Kasumi-1 (cell line): ENCODE data around the gene MAP3K10.

Experiments
- DNase-seq, 2 experiments: peaks; one replicate each; lab custom pipeline; 2025; lab: John Stamatoyannopoulos, UW

MAP3K10 gene

DNA sequence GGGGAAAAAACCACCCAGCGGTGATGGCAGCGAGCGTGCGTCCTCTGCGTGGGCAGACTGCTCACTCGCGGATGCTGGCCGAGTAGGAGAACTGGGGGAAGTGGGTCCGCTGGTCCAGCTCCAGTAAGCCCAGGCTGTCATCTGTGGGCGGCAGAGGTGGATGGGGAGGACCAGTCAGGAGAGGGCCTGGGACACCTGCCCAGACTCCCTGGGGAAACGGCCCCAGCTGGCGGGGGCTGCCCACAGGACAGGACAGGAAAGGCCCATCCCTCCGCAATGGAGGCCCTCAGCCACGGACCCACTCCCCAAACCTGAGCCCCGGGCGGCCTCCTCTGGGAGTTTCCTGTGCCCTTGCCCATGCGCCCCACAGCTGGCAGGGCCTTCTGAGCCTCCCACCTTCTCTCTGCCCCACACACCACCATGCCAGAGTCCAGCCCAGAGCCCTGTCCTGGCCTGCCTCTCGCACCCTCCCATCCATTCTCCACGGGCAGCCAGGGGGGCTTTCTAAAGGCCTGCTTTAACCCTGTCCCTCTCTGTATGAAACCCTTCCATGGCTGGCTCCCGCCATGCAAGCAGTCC lies 42.7 kb downstream of the MAP3K10 start:
- no peak for DNase-seq

DNA sequence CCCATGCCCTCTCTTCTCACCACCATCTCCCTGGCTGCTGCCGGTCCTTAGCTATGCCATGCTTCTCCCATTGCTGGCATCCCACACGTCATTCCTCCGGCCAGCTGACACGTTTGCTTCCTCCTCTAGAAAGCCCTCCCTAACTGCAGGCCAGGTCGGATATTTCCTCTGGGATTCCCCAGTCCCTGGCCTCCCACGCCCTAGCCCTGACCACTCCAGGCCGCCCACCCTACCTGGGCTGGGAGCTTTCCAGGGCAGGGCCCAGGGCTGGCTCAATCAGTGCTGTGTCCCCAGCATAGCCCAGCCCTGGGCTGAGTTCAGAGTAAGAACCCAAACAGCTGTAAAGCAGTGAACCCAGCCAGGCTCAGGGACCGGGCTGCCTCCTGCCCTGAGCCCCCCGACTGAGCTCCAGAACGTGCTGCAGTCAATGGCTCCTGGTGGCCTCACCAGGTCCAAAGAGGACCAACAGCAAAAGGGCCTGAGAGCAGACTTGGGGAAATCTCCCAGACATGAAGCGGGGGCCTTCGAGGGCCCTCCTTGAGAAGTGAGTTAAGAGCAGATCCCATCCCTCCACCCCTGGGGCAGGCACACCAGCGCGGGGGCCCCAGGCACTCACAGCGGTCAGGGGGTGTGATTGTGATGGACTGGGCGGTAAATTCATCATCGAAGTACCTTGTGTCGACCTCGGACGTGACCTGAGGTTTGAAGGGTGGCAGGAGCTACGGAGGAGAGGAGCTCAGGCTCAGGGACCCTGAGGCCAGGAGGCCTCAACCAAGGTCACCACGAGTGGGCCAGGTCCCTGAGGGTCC lies 43.4 kb downstream of the MAP3K10 start:
- no peak for DNase-seq

DNA sequence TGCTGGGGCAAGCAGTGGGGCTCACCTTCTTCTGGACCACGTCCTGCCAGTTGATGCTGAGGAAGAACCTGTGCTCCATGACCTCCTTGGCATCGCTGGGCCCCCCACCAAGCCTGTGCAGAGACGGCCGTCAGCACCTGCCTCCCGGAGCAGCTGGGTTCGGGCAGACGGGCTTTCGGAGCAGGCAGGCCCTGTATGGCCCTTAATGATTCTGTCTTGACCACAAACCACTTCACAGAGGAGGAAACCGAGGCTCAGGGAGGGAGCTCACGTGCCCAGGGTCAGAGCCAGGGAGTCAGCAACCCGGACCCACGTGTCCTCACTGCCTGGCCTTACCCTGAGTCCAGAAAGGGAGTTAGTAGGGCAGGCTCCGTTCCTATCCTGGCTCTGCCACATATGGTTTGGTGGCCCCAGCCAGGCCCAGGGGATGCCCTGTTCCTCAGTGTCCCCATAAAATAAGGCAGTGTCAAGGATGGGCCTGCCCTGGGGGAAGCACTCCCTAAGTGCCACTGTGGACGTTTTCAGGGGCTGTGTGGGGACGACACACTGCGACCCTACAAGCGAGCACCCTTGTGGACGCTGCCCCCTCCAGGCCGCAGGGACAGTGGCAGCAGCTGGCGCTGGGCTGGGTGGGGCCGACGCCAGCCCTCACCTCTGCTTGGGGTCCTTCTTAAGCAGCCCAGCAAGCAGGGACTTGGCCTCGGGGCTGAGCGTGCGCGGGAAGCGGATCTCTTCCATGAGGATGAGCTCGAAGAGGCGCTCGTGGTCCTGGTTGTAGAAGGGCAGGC lies 44.2 kb downstream of the MAP3K10 start:
- DNase-seq, result no peak

DNA sequence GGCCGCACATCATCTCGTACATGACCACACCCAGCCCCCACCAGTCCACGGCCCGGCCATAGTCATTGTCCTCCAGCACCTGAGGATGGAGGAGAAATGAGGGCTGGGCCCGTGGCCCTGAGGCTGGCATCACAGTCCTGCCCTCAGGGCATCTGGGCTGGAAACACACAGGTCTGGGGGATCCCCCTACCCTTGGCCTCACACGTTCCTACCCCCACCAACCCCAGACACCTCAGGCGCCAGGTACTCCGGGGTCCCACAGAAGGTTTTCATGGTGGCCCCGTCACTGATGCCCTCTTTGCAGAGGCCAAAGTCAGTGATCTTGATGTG lies 44.8 kb downstream of the MAP3K10 start:
- DNase-seq, result no peak

DNA sequence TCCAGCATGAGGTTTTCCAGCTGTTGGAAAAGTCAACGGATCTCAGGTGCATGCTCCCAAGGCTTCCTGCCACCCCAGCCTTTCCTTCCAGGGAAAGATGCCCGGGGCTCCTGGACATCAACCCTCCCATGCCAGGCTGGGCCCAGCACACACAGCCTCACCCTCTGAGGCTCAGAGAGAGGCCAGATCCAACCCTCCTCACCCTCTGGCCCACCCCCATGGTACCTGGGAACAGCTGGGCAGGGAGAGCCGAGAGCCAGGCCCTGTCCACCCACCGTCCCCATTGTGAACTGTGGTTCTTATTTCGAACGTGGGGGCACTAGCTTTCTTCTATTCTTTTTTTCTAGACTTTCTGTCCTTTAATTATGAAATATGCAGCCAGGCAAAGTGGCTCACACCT lies 45.1 kb downstream of the MAP3K10 start:
- no peak for DNase-seq

DNA sequence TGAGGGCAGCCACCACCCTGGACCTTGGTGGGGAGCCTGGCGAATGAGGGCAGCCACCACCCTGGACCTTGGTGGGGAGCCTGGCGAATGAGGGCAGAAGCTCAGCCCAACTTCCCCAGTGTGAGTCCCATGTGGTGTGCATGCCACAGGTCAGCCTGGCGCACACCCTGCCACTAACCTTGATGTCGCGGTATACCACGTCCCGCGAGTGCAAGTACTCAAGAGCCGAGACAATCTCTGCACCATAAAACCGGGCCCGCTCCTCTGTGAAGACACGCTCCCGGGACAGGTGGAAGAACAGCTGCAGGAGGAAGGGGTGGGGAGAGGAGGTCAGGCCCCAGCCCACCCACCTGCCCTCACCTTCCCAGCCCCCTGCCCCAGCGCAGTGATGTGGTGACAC lies 46.6 kb downstream of the MAP3K10 start:
- no peak for DNase-seq

DNA sequence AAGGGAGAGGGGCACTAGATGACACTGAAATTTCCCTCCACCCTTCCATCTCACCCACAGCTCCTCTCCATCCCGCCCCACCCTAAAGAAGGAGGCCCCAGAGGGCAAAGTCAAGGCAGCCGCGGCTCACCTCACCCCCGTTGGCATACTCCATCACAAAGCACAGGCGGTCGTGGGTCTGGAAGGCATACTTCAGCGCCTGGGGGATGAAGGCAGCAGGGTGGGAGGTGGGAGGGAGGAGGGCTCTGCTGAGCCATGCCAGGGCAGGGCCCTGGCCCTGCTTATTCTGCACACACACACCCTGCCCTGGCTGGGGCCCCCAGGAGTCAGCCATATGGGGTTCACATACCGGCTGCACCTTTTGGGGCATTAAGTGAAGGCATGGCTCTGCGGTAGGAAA lies 47.5 kb downstream of the MAP3K10 start:
- no peak for DNase-seq

DNA sequence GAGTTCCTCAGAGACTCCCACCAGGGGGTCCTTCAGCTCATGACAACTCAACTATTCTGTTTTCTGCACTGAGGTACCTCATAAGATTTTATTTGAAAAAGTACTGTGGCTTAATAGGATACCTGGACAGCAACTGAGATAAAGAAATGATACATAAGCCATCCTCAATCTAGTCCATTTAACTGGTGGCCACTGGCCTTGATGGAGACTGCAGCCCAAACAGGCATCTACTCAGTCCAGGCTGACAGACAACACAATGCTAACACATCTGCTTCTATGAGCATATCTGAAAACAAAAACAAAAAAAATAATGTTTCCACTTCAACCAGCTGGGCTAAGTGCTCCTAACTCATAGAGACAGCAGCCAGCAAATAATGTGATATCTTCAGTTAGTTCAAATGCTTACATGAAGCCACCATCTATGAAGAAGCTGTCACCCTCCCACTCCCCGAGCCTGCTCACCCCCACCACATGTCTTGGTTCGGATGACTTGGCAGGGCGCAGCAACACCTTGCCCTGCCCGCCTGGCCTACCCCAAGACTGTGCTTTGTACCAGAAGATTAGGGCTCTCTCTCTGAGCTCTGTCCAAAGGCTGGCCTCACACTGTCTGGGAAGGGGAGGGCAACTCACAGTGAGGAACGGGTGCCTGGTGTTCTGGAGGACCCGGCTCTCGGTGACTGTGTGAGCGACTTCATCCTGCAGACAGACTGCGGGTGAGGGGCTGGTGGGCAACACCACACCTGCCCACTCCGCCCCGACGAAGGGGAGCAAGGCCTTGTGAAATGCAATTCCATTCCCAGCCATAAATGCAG lies 48.4 kb downstream of the MAP3K10 start:
- no peak for DNase-seq

DNA sequence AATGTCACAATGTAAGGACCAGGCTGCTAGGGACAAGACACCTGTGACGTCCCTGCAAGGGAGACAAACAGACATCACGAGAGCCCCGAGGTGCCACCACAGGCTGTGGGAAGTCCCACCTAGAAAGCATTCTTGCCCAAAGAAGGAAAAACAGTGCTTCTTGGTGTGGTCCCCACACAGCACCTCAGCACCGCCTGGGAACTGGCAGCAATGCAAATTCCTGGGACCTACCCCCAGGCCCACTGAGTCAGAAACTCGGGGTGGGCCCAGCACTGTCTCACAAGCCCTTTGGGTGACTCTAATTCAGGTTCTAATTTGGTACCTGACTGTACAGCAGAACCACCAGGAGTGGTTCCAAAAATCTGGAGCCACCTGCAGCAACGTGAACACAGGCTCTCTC lies 49.1 kb downstream of the MAP3K10 start:
- no peak for DNase-seq

DNA sequence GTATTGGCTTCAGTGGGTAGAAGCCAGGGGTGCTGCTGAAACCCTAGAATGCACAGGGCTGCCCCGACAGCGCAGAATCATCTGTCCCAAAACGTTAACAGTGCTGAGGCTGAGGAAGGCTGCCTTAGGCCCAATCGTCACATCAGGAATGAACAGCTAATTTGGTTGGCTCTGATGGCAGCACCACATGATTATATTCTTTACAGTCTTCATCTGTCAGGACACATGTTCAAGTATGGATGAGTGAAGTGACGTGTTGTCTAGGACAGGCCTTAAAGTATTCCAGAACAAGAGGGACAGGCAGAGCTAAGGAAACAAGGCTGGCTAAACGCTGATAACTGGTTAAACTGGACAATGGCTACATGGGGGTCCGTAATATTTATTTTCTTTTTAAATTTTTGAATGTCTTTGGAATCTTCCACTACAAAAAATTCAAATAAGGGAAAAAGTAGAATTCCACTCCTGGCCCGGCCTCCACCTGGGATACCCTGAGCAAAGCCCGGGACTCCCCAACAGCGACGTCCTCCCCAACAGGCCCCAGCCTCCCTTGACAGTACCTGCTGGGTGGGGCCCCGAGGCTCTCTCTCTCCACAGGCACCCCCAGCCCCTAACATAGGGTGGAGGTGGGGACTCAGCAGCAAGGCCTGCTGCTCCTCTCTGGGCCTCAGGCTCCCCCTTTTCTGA lies 50.0 kb downstream of the MAP3K10 start:
- DNase-seq, result no peak

DNA sequence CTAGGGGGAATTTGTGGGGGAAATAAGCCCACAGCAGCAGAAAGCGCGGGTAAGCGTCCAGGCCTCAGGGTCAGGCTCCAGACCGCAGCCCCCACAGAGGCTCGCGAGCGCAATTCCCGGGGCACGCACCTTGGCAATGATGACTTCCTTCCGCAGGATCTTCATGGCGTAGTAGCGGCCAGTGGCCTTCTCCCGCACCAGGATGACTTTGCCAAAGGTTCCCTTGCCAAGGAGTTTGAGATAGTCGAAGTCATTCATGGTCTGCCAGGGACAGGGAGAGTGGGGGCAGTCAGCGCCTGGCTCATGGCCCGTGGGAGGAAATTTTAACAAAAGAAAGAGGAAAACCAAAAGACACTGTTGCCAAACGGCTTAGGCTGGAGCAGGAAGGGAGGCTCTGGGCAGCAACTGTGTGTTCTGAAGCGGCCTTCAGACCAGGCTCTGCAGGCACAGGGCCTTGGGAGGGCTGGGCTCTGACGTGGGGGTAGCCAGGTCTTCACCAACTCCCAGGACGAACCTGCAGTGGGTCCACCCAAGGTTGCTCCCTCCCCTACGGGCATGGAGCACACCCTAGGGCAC lies 50.7 kb downstream of the MAP3K10 start:
- DNase-seq, result peak in 1 of 2 experiments; percentile 5

DNA sequence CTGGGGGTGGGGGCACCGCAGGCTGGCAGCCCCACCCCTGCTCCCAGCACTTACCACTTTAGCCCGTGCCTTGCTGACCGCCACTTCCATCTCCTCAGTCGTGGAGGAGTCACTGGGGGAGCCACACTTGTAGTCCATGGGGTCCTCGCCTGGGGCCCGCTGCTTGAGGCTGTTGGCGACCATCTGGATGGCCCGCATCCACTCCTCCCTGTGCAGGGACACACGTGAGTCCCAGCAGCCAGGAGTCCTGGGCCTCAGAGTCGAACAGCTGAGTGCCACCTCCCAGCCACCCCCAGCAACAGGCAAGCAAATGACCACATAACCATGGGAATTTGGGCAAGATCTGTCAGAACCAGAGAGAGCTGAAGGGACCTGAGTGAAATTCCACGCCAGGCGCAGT lies 51.3 kb downstream of the MAP3K10 start:
- no peak for DNase-seq

DNA sequence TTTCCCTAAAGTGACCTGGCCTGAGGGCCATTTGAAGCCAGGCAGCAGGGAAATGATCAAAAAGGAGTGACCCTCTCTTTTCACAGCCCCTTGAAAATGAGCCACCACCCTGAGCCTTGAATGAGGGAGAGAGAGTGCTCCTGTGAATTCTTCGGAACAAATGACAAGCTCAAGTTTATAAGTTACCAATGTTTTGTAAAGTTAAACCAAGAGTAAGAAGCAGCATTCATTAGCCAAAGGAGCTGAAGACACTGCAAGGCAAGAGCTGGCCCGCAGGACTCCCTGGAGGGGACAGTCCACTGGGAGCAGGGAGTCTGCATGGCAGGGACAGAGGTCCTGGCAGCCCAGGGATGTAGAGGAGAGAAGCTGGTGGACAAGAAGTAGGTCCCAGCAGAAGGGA lies 52.0 kb downstream of the MAP3K10 start:
- DNase-seq, result no peak

DNA sequence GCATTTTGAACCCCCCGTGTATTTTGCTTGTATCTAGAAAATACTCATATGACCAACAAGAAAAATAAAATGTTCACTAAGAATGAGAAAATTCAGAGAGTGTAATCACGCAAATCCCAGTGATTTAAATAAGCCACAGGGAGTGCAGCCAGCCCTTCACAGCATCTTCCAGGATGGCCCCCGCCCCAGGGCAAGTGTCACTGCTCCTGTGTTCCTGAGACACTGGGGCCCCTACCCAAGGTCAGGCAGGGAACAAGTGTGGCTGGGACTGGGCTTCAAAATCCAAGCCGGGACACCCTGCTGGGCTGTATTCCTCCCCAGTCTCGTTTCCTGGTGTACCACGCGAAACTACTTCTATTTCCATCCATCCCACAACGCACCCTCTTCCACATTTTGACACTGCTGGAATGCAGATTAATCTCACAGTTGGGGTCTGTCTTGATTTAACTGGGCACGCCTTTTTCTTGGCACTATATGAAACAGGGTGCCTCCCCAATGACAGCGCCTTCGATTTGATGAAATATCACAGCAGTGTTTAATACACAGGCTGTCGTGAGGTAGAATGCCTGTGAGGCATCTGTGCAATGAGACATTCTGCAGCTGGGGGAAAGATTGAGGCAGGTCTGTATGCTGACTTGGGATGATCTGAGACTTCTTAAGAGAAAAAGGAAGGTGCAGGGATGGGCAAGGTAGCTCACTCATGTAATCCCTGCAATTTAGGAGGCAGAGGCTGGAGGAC lies 53.5 kb downstream of the MAP3K10 start:
- DNase-seq, result no peak

DNA sequence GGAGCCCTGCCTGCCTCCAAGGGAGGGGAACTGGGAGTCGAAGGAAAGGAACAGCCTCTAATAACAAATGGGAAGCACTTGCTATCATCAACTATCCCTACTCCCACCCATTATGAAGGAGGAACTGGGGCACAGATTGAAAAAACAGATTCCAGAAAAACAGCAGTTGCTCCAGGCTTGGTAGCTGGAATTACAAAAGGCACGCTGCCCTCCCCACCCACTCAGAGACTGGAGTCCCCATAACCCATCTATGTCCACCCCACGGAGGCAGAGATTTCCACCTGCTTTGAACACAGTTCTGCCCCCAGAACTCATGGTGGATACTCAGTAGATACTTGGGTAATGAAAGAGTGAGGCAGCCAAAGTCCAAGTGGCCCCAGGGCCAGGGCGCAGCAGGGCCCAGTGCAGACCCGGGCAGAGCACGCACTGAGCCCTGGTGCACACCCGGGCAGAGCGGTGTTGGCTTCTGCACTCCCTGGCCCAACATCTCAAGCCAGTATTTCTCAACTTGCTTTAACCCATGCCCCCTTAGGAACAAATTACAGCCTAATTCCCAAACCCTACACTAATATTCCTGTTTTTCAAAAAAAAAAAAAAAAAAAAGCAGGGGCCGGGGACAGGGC lies 54.4 kb downstream of the MAP3K10 start:
- no peak for DNase-seq

DNA sequence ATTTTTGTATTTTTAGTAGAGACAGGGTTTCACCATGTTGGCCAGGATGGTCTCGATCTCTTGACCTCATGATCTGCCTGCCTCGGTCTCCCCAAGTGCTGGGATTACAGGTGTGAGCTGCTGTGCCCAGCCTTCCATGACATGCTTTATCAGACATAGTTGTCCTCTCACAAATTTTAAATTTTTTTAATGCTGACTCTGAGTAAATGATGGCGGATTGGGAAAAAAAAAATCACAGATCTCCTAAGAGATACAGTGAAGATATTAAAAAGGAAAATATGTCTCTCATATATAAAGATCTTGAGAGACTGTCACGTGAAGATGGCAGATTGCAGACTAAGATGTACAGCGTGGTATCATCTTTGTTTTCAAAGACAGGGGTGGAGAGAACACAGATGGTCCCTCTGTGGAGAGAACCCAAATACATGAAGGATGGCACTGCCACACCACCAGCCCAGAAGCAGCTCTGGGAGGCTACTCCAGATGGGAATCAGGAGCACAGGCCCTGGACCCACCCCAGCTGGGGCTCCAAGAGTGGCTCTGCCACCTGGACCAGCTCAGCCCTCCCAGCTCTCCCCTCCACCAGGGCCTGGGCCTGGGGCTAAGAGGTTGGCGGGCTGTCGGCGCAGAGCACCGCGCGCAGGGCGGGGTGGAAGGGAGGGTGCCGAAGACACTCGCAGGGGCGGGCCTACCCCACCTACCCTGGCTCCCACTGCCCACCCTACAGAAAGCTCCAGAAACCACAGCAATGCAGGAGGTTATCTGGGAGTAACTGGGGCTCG lies 55.3 kb downstream of the MAP3K10 start:
- no peak for DNase-seq

DNA sequence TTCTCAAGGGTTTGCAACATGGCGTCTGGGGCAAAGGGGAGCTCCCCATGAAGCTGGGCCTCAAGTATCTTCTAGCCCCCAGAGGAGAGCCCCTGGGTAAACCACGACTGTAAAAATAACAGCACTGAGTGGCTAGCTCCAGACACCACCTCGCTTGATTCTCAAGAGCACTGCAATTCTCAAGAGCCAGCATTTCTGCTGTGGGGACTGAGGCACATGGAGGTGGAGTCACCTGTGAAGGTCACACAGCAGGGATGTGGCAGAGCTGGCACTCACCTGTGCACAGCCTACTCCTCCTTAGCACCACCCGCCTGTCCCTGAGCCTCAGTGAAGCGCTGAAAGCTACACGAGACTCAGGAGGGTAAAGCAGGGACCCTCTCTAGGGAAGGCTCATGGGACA lies 56.0 kb downstream of the MAP3K10 start:
- no peak for DNase-seq

DNA sequence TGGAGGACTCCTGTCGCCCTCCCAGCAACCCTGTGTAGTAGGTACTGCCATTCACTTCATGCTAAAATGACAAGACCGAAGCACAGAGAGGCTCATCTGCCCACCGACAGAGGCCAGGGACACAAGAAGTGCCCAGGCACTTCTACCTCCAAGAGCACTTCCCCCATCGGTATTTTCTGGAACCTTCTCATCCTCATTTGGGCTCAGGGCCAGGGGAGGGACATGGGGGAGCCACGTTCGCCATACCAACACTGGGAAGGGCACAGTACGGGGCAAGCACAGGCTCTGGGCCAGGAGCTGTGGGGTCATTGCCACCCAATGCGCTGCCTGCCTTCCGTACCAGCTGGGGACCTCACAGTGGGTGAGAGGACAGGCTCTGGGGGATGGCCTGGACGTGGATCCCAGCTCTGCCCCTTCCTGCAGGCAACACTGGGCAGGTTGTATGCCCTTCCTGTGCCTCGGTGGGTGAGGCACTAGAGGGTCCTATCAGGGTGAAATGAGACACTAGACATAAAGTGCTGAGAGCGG lies 56.6 kb downstream of the MAP3K10 start:
- no peak for DNase-seq

DNA sequence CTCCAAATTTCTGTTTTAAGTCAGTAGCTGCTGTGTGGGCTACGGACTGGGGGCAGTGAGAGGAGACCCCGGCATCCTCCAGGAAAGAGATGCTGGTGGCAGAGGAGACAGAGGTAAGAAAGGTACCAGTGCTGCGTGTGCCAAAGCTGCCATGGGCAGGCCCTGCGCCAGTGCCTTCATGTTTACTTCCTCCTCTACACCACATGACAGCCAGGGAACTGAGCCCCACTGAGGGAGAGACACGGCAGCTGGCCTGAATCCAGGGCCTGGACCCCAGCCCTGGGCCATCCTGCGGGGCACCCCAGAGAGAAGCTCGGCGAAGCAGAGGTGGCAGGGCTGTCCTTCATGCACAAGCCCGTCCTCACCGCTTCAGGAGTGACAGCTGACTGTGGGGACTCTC lies 58.0 kb downstream of the MAP3K10 start:
- no peak for DNase-seq
